HG03439 (cell line): ENCODE measurements around the gene L1CAM.

Experiments
- ATAC-seq: cut with Tn5 transposase; IDR thresholded peaks from one replicate; pipeline ENCODE4 v1.9.1; 2021; ENCODE audit warnings: mild to moderate bottlenecking, moderate library complexity; ENCODE audit not compliant: unreplicated experiment

L1CAM gene

GRCh38 chrX:153812220-153812619, 73.8 kb downstream of the L1CAM start:
- no peak for ATAC-seq
